NCI-H446 treated with DMSO at 0.1 percent for 48 hours (cell line): ENCODE results near the gene CDK2.
"Not testable (repeated sequence)": the region's sequence is repeated elsewhere in the genome, so short reads cannot be mapped to it uniquely, and the experiment has no call there.

Experiments used
- DNase-seq: peaks from one replicate; lab custom pipeline; 2025; lab: John Stamatoyannopoulos, UW

The CDK2 gene

DNA sequence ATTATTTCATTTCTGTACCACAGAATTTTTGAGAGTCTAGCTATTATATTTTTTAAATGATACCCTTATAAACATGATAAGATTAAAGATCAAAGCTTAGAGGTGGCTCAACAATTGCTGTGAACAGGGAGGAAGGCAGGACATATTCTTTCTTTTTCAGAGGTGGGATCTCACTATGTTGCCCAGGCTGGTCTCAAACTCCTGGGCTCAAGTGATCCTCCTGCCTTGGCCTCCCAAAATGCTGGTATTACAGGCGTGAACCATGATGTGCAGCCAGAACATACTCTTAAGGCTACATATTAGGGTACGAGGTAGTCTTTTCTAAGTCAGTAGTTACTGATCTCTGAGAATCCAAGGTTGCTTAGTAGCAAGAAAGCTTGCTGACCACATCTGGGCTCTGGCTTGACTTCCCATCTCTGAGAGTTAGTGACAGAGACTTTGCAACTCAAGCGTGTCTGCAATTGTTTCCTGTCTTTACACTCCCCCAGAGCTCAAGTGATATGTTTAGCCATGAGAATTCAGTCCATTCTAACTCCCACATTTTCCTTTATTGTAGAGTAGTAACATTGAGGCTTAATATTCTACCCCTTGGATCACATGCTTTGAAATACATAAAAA lies 15.8 kb downstream of the CDK2 start:
- no peak for DNase-seq

DNA sequence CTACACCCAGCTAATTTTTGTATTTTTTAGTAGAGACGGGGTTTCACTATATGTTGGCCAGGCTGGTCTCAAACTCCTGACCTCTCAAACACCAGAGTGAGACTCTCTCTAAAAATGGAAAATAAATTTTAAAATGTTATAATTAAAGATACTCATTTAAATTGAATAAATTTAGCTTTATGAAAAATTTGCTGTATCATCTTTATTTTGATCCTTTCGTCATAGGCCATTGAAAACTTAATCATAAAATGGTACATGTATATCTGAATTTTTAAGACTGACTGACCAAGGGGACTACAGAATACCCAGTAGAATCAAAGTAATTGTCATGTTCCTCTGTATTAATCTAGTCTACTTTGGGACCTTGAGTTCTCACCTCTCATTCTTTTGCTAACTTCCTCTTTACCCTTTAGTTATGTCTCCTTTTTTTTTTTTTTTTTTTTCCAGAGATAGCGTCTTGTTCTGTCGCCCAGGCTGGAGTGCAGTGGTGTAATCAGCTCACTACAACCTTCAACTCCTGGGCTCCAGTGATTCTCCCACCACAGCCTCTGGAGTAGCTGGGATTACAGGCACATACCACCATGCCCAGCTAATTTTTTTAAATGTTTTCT lies 16.7 kb downstream of the CDK2 start:
- no peak for DNase-seq

DNA sequence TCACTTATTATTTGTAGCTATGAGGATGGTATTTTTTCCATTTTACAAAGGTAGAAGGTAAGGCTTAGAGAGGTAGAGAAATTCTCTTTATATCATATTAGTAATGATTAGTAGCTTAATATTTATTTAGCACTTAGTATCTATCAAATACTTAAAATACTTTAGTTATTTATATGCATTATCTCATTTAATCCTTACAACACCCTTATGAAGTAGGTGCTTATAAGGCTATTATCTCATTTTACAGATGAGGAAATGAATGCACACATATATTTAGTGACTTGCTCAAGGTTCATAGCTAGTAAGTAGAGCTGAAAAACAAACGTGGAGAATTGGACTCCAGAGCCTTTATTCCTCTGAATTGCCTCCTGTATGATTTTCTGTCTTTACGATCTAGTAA lies 18.2 kb downstream of the CDK2 start:
- DNase-seq = no peak

DNA sequence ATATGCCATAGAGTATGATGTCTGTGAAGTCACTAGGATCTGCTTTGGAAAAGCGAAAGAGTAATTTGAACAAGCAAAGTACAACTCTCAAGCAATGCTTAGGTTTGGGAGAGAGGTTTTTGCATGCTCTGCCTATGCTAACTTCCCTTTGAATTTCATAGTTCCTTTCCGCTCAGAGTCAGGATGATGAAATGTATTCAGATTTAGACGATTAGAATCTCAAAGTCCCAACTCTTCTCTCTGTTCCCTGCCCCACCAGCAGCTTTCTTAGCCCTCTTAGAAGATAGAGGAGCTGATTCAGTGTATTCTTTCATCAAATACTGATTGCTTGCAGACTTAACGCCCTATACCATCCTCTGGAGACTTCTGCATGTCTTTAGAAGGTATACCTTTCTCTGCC lies 18.7 kb downstream of the CDK2 start:
- DNase-seq = no peak

DNA sequence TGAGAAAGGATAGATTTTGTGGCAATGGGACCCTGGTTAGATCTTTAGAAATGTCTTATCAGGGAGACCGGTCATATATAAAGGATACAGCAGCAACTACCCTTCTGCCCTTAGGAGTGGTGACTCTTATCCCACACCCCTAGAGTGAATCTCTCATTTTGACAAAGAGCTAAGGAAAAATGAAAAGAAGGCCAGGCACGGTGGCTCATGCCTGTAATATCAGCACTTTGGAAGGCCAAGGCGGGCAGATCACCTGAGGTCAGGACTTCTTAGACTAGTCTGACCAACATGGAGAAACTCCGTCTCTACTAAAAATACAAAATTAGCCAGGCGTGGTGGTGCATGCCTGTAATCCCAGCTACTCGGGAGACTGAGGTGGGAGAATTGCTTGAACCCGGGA lies 19.3 kb downstream of the CDK2 start:
- DNase-seq = not testable (repeated sequence)

DNA sequence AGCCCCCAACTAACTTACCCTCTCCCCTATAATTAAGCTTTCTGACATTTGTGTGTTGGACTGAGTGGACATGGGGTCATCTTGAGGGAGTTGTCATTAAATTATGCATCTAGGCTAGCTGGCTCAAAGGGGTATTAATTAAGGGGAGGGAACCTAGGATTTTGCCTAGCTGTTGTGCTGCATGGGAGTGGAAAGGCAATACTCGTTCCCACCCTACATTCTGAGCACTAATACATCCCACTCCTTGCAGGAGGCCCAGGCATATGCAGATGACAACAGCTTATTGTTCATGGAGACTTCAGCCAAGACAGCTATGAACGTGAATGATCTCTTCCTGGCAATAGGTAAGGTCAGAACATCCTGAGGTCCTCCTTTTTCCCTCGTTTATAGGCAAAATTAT lies 24.5 kb downstream of the CDK2 start:
- no peak for DNase-seq

DNA sequence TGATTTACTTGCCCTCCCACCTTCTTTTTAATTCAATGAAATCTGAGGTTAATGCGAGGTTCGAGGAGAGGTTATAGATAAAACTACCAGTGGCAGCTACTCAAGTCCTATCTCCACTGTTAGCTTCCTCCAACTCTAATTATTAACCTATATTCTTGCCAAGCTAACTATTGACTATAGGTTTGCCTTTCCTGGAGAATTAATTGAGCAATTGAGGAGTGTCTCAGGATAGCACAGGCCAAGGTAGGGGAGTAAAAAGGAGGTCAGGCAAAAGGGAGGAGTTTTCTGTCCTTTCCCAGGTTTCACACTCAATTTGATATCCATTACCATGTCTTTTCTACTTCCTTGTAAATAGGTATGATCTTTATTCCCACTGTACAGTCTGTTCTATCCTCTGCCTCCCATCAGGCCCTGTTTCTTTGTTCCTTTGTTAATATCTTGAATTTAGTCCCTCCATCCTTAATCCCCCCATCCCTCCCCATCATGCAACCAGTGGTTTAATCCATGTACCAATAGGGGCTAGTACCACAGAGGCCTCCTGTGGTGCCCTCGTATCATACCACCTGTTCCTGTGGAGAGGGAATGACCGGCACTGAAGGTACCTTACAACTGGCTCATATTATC lies 26.7 kb downstream of the CDK2 start:
- no peak for DNase-seq

DNA sequence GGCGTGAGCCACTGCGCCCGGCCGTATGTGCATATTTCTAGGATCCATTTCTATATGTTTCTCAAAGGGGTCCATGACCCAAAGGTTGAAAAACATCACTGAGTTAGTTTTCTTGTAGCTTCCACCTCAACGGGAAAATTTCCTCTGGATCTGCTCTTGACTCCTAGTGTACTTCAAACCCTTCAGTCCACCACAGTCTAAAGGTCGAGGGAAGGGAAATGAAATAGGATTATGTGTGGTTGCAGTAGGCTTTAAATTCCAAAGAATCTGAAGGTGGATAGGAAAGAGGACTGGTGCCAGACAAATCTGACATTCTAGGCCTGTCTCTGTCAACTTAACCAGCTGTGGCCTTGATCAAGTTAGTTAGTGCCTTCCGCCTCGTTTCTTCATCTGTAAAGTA lies 28.7 kb downstream of the CDK2 start:
- no peak for DNase-seq

DNA sequence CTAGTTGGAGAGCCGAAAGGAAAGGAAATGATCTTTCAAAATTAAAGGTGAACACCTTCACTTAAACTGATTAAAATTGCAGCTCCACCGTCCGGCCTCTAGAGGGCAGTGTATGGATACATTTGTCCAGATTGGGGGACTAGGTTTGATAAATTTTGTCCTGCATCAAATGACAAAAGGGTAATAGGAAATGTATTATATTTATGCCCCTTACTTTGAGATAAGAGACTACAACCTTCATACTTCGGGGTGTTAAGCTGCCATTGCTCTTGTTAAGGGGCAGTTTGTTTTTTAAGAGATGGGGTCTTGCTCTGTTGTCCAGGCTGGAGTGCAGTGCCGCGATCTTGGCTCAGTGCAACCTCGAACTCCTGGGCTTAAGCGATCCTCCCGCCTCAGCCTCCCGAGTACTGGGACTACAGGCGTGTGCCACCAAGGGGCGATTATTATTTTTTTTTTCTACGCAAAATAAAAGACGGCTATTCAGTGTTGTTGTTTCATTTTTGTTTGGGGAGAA lies 29.6 kb downstream of the CDK2 start:
- DNase-seq = peak; percentile 31

DNA sequence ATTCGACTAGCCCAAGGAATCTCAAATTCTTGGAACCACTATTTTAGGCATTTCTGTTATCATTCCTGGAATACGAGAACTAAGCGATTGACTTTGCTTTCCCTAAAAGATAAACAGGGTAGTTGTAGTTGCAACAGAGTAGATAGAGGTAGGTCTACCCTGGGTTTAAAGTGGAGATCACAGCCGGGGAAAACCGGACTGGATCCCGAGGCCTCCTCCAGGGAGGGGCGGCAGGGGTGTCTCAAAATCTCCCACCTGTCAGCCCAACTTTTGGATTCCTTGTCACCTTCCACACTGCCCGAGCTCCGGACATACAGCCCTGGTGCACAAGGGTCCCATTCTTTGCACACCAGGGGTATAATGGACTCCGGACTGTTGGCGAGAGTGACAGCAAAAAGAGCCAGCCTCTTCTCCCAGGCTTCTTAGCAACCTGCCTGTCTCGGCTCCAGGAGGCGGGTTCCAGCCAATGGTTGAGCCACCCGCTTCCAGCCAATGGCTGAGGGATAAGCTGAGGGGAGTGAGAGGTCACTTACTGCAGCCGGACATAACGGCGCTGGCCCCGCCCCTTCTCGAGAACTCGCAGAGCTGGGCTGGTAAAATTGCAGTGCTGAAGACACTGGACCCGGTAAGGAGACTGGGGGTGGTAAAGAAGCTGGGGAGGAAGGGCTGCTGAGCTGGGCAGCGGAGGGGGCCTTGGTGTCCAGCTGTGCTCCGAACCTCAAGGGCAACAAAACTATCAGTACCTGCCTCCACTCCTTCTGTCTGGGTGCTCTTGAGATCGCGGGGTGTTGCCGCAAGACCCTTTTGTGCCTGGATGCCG lies 30.3 kb downstream of the CDK2 start, which contains the start of gene SUOX:
Gene SUOX (plus strand): TSS at position 562 of the 820 bp plus-strand sequence. CDS start 4,946 bp downstream, outside the sequence.
- peak; percentile 84 for DNase-seq

DNA sequence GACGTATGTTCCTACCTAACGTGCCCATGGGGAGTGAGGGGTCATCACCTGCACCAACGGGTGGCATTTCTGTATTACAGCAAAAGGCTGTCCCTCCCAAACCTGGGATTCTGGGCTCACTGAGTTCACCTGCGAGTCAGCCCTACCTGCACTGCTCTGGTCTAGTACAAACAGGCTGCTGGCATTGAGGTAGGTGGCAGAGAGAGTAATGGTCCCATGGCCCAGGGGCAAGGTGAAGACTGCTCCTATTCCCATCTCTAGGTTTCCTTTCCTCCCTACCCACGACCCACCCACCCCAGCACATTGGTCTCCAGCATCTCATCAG lies 30.9 kb downstream of the CDK2 start:
- DNase-seq = no peak

DNA sequence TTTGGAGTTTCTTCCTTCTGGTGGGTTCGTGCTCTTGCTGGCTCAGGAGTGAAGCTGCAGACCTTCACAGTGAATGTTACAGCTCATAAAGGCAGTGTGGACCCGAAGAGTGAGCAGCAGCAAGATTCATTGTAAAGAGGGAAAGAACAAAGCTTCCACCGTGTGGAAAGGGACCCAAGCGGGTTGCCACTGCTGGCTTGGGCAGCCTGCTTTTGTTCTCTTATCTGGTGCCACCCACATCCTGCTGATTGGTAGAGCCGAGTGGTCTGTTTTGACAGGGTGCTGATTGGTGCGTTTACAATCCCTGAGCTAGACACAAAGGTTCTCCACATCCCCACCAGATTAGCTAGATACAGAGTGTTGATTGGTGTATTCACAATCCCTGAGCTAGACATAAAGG lies 32.9 kb downstream of the CDK2 start:
- not testable (repeated sequence) for DNase-seq

DNA sequence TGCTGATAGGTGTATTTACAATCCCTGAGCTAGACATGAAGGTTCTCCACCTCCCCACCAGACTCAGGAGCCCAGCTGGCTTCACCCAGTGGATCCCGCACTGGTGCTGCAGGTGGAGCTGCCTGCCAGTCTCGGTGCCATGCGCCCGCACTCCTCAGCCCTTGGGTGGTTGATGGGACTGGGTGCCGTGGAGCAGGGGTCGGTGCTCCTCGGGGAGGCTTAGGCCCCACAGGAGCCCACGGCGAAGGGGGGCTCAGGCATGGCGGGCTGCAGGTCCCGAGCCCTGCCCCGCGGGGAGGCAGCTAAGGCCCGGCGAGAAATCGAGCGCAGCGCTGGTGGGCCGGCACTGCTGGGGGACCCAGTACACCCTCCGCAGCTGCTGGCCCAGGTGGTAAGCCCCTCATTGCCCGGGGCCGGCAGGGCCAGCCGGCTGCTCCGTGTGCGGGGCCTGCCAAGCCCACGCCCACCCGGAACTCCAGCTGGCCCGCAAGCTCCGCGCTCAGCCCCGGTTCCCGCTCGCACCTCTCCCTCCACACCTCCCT lies 33.4 kb downstream of the CDK2 start:
- not testable (repeated sequence) for DNase-seq

DNA sequence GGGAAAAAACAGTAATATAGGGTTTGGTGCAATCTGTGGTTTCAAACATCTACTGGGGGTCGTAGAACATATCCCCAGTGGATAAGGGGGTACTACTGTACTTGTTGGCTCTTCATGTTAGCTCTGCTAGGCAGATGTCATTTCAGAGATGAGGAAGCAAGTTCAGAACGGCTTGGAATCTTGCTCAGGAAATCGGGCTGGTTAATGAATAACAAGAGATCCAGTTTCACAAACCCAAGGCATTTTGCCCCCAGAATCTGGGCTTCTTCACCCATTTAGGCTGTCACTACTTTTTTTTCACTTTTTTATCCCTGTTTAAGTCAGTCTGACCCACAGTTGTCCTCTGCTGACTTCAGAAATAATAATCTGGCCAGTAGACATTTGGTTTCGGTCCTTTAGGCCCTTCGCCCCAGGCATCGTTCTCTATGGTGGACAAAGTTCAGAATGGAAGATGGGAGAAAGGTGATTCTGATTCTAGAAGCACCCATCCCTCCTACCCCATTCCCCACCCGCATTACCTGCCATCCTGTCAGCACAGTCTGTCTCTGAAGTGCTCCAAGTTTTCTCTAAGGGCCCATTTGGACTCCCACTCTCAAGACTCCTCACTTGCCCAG lies 35.0 kb downstream of the CDK2 start:
- DNase-seq = no peak

DNA sequence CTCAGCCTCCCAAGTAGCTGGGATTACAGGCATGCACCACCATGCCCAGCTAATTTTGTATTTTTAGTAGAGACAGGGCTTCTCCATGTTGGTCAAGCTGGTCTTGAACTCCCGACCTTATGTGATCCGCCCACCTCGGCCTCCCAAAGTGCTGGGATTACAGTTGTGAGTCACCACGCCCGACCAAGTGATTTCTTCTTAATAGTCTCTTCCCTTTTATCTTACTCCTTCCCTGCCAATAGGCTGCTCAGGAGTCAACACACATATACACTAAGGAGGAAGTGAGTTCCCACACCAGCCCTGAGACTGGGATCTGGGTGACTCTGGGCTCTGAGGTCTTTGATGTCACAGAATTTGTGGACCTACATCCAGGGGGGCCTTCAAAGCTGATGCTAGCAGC lies 36.7 kb downstream of the CDK2 start:
- not testable (repeated sequence) for DNase-seq

DNA sequence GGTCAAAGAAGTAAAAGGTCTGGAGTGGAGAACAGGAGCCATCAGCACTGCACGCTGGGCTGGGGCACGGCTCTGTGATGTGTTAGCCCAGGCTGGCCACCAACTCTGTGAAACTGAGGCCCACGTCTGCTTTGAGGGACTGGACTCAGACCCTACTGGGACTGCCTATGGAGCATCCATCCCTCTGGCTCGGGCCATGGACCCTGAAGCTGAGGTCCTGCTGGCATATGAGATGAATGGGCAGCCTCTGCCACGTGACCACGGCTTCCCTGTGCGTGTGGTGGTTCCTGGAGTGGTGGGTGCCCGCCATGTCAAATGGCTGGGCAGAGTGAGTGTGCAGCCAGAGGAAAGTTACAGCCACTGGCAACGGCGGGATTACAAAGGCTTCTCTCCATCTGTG lies 37.6 kb downstream of the CDK2 start:
- DNase-seq = no peak

DNA sequence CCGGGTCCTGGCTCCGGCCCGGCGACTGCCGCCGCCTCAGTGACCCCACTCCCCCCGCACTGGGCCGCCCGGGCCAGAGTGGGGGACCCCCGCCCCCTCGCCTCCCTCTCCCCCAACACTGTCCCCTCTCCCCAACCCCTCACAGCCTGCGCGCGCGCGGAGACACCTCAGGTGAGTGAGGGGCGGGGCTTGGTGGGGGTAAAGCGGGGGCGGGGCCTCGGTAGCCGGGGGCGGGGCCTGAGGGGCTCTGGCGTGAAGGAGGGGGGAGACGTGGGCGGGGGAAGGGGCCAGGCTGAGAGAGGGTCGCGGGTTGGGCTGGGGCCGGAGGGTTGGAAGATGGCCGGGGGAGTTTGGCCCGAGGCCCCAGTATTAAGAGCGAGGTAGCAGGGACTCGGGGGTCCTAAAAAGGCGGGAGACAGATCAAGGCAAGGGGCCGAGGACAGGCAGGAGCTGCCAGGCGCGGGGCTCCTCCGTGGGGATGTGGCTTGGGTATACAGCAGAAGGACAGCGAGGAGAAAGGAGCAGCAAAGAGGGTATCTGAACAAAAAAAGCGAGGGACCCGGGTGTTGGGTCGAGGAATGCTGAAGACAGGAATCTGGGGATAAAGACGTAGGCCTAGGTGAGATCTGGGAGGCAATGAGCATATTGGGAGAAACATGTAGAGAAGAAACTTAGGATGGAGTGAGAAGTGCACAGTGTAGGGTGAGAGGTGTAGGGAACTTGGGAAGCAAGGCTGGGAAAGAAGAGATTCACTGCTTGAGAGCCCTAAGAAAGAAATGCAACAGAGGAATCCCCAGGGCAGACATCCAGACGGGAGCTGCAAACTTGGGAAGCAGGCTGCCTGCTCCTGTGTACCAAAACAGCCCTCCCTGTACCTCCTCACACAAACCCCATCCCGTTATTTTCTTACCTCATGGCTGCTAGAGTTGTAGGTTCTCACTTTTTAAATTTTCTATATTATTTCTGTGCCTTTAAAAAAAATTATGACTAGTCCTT lies 41.2 kb downstream of the CDK2 start:
- DNase-seq = no peak

DNA sequence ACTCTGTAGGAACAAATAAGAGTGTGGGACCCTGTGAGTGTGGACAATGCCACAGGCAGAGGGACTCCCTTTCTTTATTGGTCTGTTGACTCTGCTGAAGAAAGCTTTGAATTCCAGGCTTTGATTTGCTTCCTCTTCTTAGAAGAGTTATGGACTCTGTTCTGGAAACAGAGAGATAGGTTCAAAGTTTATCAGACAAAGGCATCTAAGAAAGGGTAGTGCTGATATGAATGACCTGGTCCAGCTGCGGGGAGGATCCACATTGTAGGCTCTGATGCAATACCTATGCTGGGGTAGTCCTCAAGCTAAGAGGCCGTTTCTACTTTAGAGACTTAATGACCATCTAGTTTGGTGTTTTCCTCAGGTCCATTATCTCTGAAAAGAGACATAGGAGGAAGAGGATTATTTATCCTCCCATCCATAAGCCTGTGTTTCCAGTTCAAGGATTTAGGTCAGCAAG lies 43.5 kb downstream of the CDK2 start:
- DNase-seq = no peak

DNA sequence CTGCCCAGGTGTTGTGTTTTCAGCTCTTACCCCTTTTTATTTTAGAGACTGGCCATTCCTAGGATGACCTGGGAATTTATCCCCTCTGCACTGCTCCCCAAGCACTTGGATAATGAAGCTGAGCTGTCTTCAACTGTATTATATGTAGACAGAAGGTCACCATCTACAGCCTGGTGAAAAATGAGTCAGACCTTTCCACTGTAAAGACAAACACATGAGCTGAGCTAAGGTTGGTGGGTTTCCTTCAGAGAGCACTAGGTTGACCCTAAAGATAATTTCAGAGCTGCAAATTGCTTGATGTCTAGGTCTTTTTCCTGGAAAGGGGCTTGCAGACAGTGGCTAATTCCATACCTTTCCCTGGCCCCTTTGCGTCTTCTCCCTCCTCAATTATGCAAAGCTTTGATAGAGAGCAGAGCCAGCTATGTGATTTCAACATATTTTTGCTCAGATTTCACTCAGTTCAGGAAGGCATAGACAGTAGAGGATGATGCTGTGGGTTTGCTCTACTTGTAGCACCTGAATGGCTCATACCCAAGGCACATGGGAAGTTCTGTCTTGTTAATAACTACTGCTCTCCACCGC lies 45.0 kb downstream of the CDK2 start:
- DNase-seq = no peak

DNA sequence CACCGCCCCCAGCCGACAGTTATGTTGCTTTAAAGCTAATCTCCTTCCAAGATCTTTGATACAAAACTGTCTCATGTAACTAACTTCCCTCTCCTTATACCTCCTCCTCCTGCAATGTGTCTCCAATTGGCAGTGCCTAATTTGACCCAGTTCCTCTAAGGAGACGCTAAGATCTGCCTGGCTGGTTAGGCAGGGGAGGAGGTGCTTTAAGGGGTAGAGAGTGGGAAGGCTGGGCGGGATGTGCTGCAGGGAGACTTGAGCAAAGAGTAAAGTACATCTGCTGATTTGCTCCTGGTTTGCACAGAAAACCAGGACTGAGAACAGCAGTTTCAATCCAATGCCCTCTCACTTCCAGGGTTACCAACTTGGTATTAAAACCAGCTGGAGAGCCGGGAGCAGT lies 46.9 kb downstream of the CDK2 start:
- DNase-seq = no peak
